Stimulated activated CD4-positive, alpha-beta T cell treated with anti-CD3 and anti-CD28 coated beads, Interleukin-12 subunit alpha, Interleukin-12 subunit beta, amount 100 ng/mL, for 4 hours (primary cell): ENCODE data around the gene MRPS6.

Source experiments
- DNase-seq: peaks from one replicate; pipeline ENCODE4 v3.0.0-alpha.2; 2020

MRPS6 gene

GRCh38 chr21:34183331-34183928, 110.1 kb downstream of the MRPS6 start:
- no peak for DNase-seq

GRCh38 chr21:34184232-34184631, 110.9 kb downstream of the MRPS6 start:
- DNase-seq: no peak

GRCh38 chr21:34185026-34185750, 111.8 kb downstream of the MRPS6 start:
- no peak for DNase-seq

DNA sequence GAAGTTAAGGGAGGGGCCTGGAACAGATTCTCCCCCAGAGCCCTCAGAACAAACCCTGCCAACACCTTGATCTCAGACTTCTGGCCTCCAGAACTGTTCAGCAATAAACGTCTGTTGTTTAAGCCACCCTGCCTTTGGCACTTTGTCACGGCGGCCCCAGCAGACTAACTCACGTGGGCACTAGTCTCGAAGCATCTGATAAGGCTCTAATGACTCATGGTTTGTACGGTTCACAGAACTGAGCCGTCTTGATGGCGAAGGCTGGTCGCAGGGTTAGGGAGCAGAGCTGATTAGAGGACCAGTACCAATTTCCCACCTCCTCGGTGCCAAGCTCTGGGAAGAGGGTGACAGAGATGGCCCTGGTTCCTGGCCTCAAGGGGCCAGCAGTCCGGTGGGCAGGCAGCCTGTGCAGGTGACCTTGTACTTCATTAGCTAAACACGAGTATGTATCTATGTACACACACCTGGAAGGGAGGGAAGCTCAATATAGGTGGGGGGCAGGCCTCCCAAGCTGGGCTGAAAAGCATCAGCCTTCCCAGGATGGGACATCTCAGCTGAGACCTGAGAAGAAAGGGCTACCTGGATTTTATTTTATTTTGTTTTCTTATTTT, 112.8 kb downstream of the MRPS6 start:
- no peak for DNase-seq

DNA sequence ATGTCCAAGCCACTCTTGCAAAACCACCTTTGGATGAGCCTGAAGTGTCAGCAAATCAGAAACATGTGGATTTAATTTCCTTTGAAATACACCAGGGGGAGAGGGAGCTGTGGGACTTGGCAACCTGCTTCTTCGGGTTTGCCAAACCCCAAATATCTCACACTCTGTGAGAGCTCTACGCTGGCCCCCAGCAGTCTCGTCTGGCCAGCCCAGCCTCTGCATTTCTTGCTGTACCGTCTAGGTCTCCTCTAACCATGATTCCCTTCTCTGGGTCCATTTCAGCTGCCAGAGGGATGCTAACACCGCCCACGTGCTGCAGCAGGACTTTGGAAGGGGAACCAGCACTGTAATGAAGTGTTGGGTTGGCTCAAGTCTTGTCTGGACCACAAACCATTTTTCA, 114.6 kb downstream of the MRPS6 start:
- DNase-seq: no peak

DNA sequence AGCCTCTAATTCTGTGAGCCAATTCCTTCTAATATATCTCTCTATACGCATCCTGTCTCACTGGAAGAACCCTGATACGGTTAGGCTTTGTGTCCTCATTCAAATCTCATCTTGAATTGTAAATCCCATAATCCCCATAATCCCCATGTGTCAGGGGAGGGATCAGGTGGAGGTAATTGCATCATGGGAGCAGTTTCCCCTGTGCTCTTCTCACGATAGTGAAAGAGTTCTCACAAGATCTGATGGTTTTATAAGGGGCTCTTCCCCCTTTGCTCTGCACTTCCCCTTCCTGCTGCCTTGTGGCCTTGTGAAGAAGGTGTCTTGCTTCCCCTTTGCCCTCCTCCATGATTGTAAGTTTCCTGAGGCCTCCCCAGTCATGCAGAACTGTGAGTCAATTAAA, 116.1 kb downstream of the MRPS6 start:
- no peak for DNase-seq

GRCh38 chr21:34190576-34191321, 117.4 kb downstream of the MRPS6 start:
- no peak for DNase-seq

DNA sequence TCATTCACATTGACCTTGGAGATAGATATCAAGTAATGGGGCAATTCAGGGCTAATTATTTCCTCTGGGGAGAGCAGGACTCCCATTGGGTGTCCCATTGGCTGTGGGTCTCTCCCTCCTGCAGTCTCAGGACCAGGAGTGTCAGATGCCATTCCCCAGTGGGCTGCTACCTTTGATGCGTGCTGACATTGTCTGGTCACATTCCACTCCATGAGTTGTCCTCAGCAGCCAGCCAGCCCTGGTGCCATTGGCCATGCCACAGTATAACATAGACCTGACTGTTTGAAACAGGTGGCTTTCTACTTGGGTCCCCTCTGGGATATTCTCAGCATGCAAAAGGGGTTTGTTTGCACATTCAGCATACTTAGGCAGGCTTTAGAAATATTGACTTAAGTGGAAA, 118.5 kb downstream of the MRPS6 start:
- no peak for DNase-seq
